ENCODE results near the gene CFAP99. TPM values are rescaled to one million over a fixed set of nuclear protein-coding genes. Genes with fewer than 3 reads are reported as not detected.

CFAP99 gene
- total and polyA plus RNA-seq, 2 donors from 2014 or later: 1.5 to 1.7 TPM

DNA sequence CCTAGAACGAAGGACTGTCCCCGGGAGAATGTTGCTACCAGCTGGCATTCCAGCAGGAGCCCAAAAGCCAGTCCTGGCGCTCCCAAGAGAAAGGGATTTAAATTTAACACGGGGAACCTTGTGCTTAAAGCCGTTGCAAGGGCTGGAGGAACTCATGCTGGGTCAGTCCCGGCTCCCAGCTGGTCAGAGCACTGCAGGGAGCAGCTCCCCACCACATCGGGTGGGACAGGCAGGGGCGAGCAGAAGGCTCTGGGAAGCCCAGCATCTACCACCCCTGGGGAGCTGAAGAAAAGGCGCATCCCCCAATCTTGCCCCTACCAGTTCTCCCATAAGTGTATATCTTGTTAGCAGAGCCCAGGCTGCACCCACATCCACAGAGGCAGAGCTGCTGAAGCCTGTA, 15.7 kb downstream of the CFAP99 start:
- Histone ChIP-seq H3K9me3 (ENCODE audit: control insufficient read depth in 2 of 3, insufficient read depth in 1 of 3, low read length in 3 of 3) (no peaks in the 10 kb centered on the region), H3K4me1 (ENCODE audit: control insufficient read depth in 2 of 3, insufficient read depth in 2 of 3, low read depth in 1 of 3, low read length in 3 of 3) (peaks cover 0 to 2% (median 0%) of the 10 kb centered on the region in 3 donors), H3K27ac (ENCODE audit: low read depth in 2 of 2, low read length in 2 of 2) (no peak overlapping the region), H3K27me3 (ENCODE audit: control insufficient read depth, insufficient read depth, low read length) (no peaks in the 10 kb centered on the region), H3K4me3 (ENCODE audit: low read length in 3 of 3) (no peak overlapping the region), H3K36me3 (ENCODE audit: control insufficient read depth in 2 of 3, insufficient read depth in 3 of 3, low read length in 3 of 3) (no peaks in the 10 kb centered on the region), H3K9ac (ENCODE audit: low read length in 3 of 3) (no peak overlapping the region)
- DNase-seq (peak in 1 of 5 donors; percentile 50), FAIRE-seq (no peak)
- TF ChIP-seq, protein P1, sequence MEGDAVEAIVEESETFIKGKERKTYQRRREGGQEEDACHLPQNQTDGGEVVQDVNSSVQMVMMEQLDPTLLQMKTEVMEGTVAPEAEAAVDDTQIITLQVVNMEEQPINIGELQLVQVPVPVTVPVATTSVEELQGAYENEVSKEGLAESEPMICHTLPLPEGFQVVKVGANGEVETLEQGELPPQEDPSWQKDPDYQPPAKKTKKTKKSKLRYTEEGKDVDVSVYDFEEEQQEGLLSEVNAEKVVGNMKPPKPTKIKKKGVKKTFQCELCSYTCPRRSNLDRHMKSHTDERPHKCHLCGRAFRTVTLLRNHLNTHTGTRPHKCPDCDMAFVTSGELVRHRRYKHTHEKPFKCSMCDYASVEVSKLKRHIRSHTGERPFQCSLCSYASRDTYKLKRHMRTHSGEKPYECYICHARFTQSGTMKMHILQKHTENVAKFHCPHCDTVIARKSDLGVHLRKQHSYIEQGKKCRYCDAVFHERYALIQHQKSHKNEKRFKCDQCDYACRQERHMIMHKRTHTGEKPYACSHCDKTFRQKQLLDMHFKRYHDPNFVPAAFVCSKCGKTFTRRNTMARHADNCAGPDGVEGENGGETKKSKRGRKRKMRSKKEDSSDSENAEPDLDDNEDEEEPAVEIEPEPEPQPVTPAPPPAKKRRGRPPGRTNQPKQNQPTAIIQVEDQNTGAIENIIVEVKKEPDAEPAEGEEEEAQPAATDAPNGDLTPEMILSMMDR (IDR thresholded peaks at IDR 0.05; ENCODE audit: borderline replicate concordance, extremely low read depth, insufficient read depth): no peak
- intact Hi-C loops (cut with DNase I): no loop called here

GRCh38 chr4:2436301-2436700, 17.5 kb downstream of the CFAP99 start:
- no peak overlapping the region for H3K4me3 ChIP-seq (ENCODE audit: low read length in 3 of 3)
- H3K36me3 ChIP-seq (ENCODE audit: control insufficient read depth in 2 of 3, insufficient read depth in 3 of 3, low read length in 3 of 3): no peaks in the 10 kb centered on the region
- FAIRE-seq (no peak), DNase-seq (peak in 1 of 5 donors; percentile 22)
- peaks cover 0 to 2% (median 0%) of the 10 kb centered on the region in 3 donors for H3K4me1 ChIP-seq (ENCODE audit: control insufficient read depth in 2 of 3, insufficient read depth in 2 of 3, low read depth in 1 of 3, low read length in 3 of 3)
- H3K27me3 ChIP-seq (ENCODE audit: control insufficient read depth, insufficient read depth, low read length): no peaks in the 10 kb centered on the region
- H3K9me3 ChIP-seq (ENCODE audit: control insufficient read depth in 2 of 3, insufficient read depth in 1 of 3, low read length in 3 of 3): no peaks in the 10 kb centered on the region
- TF ChIP-seq, protein P1 (IDR thresholded peaks at IDR 0.05; ENCODE audit: borderline replicate concordance, extremely low read depth, insufficient read depth): no peak
- no peak overlapping the region for H3K27ac ChIP-seq (ENCODE audit: low read depth in 2 of 2, low read length in 2 of 2)
- no peak overlapping the region for H3K9ac ChIP-seq (ENCODE audit: low read length in 3 of 3)
- intact Hi-C loops (cut with DNase I): no loop called here

- TF ChIP-seq, protein P1 (IDR thresholded peaks at IDR 0.05; ENCODE audit: borderline replicate concordance, extremely low read depth, insufficient read depth): no peak
- H3K27me3 ChIP-seq (ENCODE audit: control insufficient read depth, insufficient read depth, low read length): no peaks in the 10 kb centered on the region
- H3K27ac ChIP-seq (ENCODE audit: low read depth in 2 of 2, low read length in 2 of 2): no peak overlapping the region
- intact Hi-C loops (cut with DNase I): no loop called here
- no peak overlapping the region for H3K4me3 ChIP-seq (ENCODE audit: low read length in 3 of 3)
- DNase-seq: peak in 1 of 5 donors; percentile 70
- H3K4me1 ChIP-seq (ENCODE audit: control insufficient read depth in 2 of 3, insufficient read depth in 2 of 3, low read depth in 1 of 3, low read length in 3 of 3): peaks cover 0 to 2% (median 0%) of the 10 kb centered on the region in 3 donors
- H3K36me3 ChIP-seq (ENCODE audit: control insufficient read depth in 2 of 3, insufficient read depth in 3 of 3, low read length in 3 of 3): no peaks in the 10 kb centered on the region
- FAIRE-seq: no peak
- no peaks in the 10 kb centered on the region for H3K9me3 ChIP-seq (ENCODE audit: control insufficient read depth in 2 of 3, insufficient read depth in 1 of 3, low read length in 3 of 3)
- H3K9ac ChIP-seq (ENCODE audit: low read length in 3 of 3): no peak overlapping the region
Observed at GRCh38 chr4:2436761-2437474, 18.2 kb downstream of the CFAP99 start.
